ENCODE measurements around the gene DDX52. TPM values are rescaled to one million over a fixed set of nuclear protein-coding genes. Genes with fewer than 3 reads are reported as not detected.

DDX52 gene
- total and polyA plus RNA-seq, 2 of the 8 experiments (the other 6 are each of a cell fraction or from before 2014, with no cell fraction given) = 10.0 to 45.9 TPM

DNA sequence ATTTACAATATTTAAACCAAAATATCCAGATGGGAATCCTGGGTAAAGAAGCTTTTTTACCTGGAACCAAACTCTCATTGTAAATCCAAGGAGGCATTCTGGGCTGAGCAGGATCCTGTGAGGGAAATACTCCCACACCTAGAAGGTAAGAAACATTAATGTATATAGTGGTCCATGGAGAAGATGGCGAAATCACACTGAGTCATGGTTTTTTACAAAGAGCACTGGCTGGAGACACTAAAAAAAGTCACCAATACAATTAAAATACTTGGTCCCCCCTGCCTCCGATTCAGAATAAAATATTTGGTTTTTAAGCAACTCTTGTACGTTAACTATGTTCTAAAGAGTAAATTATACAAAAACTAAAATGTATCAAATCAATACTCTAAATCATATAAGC, 67.0 kb downstream of the DDX52 start (continued):
- TF ChIP-seq HDAC2 (IDR thresholded peaks at IDR 0.05; ENCODE audit: borderline replicate concordance in 1 of 2, low read depth in 2 of 2, low read length in 2 of 2) = no peak
- TF ChIP-seq POLR2AphosphoS5 (IDR thresholded peaks at IDR 0.05; ENCODE audit: low read depth, low read length) = no peak
- TF ChIP-seq JUND (IDR thresholded peaks at IDR 0.05; ENCODE audit: low read length) = no peak

All from H1 (cell line).